Measurements from ENCODE around the gene MEIG1.
"Not testable (repeated sequence)": the region's sequence is repeated elsewhere in the genome, so short reads cannot be mapped to it uniquely, and the experiment has no call there.

The MEIG1 gene

GRCh38 chr10:14936584-14936983 lies 22.6 kb upstream of the MEIG1 start:
- H3K4me3 ChIP-seq (ENCODE audit: low read depth, low read length): no peak overlapping the region
- no peak overlapping the region for H3K9ac ChIP-seq (ENCODE audit: low read length)
- no peak overlapping the region for H3K27ac ChIP-seq (ENCODE audit: low read depth, low read length)
- peaks cover 25% of the 10 kb centered on the region for H3K36me3 ChIP-seq (ENCODE audit: control insufficient read depth, insufficient read depth, low read length)
- no peaks in the 10 kb centered on the region for H3K9me3 ChIP-seq (ENCODE audit: control insufficient read depth, insufficient read depth, low read depth, low read length)
- no peaks in the 10 kb centered on the region for H3K27me3 ChIP-seq (ENCODE audit: control insufficient read depth, insufficient read depth, low read length)
- H3K4me1 ChIP-seq (ENCODE audit: control insufficient read depth, insufficient read depth, low read length): no peaks in the 10 kb centered on the region

- peaks cover 13% of the 10 kb centered on the region for H3K36me3 ChIP-seq (ENCODE audit: control insufficient read depth, insufficient read depth, low read length)
- not testable (repeated sequence) for H3K9me3 ChIP-seq (ENCODE audit: control insufficient read depth, insufficient read depth, low read depth, low read length); H3K9ac ChIP-seq (ENCODE audit: low read length); H3K4me1 ChIP-seq (ENCODE audit: control insufficient read depth, insufficient read depth, low read length); H3K27ac ChIP-seq (ENCODE audit: low read depth, low read length); H3K4me3 ChIP-seq (ENCODE audit: low read depth, low read length); H3K27me3 ChIP-seq (ENCODE audit: control insufficient read depth, insufficient read depth, low read length)
These were observed 20.2 kb upstream of the MEIG1 start for GRCh38 chr10:14938971-14939370.

GRCh38 chr10:14942147-14942949 lies 16.8 kb upstream of the MEIG1 start:
- H3K36me3 ChIP-seq (ENCODE audit: control insufficient read depth, insufficient read depth, low read length): peaks cover 30% of the 10 kb centered on the region
- H3K9ac ChIP-seq (ENCODE audit: low read length); H3K27ac ChIP-seq (ENCODE audit: low read depth, low read length): not testable (repeated sequence)

GRCh38 chr10:14942950-14943338 lies 16.2 kb upstream of the MEIG1 start:
- H3K36me3 ChIP-seq (ENCODE audit: control insufficient read depth, insufficient read depth, low read length): peaks cover 32% of the 10 kb centered on the region
- not testable (repeated sequence) for H3K27ac ChIP-seq (ENCODE audit: low read depth, low read length); H3K4me1 ChIP-seq (ENCODE audit: control insufficient read depth, insufficient read depth, low read length); H3K9me3 ChIP-seq (ENCODE audit: control insufficient read depth, insufficient read depth, low read depth, low read length); H3K27me3 ChIP-seq (ENCODE audit: control insufficient read depth, insufficient read depth, low read length); H3K4me3 ChIP-seq (ENCODE audit: low read depth, low read length); H3K9ac ChIP-seq (ENCODE audit: low read length)

More at GRCh38 chr10:14942147-14942949, 16.8 kb upstream of the MEIG1 start:
- not testable (repeated sequence) for H3K4me3 ChIP-seq (ENCODE audit: low read depth, low read length); H3K27me3 ChIP-seq (ENCODE audit: control insufficient read depth, insufficient read depth, low read length); H3K4me1 ChIP-seq (ENCODE audit: control insufficient read depth, insufficient read depth, low read length); H3K9me3 ChIP-seq (ENCODE audit: control insufficient read depth, insufficient read depth, low read depth, low read length)

- Histone ChIP-seq H3K4me3 (ENCODE audit: low read depth, low read length) (no peak overlapping the region), H3K9ac (ENCODE audit: low read length) (no peak overlapping the region), H3K27ac (ENCODE audit: low read depth, low read length) (no peak overlapping the region), H3K27me3 (ENCODE audit: control insufficient read depth, insufficient read depth, low read length) (no peaks in the 10 kb centered on the region), H3K36me3 (ENCODE audit: control insufficient read depth, insufficient read depth, low read length) (peaks cover 32% of the 10 kb centered on the region), H3K4me1 (ENCODE audit: control insufficient read depth, insufficient read depth, low read length) (no peaks in the 10 kb centered on the region), H3K9me3 (ENCODE audit: control insufficient read depth, insufficient read depth, low read depth, low read length) (no peaks in the 10 kb centered on the region)
These were observed 14.1 kb upstream of the MEIG1 start for GRCh38 chr10:14945108-14945507.

GRCh38 chr10:14947268-14947667 lies 11.9 kb upstream of the MEIG1 start:
- Histone ChIP-seq H3K36me3 (ENCODE audit: control insufficient read depth, insufficient read depth, low read length) (peaks cover 27% of the 10 kb centered on the region), H3K27me3 (ENCODE audit: control insufficient read depth, insufficient read depth, low read length) (no peaks in the 10 kb centered on the region), H3K9ac (ENCODE audit: low read length) (no peak overlapping the region), H3K4me3 (ENCODE audit: low read depth, low read length) (no peak overlapping the region), H3K9me3 (ENCODE audit: control insufficient read depth, insufficient read depth, low read depth, low read length) (no peaks in the 10 kb centered on the region), H3K27ac (ENCODE audit: low read depth, low read length) (no peak overlapping the region), H3K4me1 (ENCODE audit: control insufficient read depth, insufficient read depth, low read length) (peaks cover 3% of the 10 kb centered on the region; the same call in 1 of the 2 replicates)

- H3K4me3 ChIP-seq (ENCODE audit: low read depth, low read length): no peak overlapping the region
- no peaks in the 10 kb centered on the region for H3K9me3 ChIP-seq (ENCODE audit: control insufficient read depth, insufficient read depth, low read depth, low read length)
- no peaks in the 10 kb centered on the region for H3K27me3 ChIP-seq (ENCODE audit: control insufficient read depth, insufficient read depth, low read length)
- H3K4me1 ChIP-seq (ENCODE audit: control insufficient read depth, insufficient read depth, low read length): peaks cover 13% of the 10 kb centered on the region
- no peak overlapping the region for H3K9ac ChIP-seq (ENCODE audit: low read length)
- H3K27ac ChIP-seq (ENCODE audit: low read depth, low read length): no peak overlapping the region
- H3K36me3 ChIP-seq (ENCODE audit: control insufficient read depth, insufficient read depth, low read length): peaks cover 20% of the 10 kb centered on the region
These were observed 9.9 kb upstream of the MEIG1 start for GRCh38 chr10:14949291-14949690.

- H3K4me3 ChIP-seq (ENCODE audit: low read depth, low read length): peak overlapping the region; percentile 88
- no peak overlapping the region for H3K27ac ChIP-seq (ENCODE audit: low read depth, low read length)
- peaks cover 13% of the 10 kb centered on the region for H3K4me1 ChIP-seq (ENCODE audit: control insufficient read depth, insufficient read depth, low read length)
- peak overlapping the region; percentile 61 for H3K9ac ChIP-seq (ENCODE audit: low read length)
- peaks cover 26% of the 10 kb centered on the region for H3K27me3 ChIP-seq (ENCODE audit: control insufficient read depth, insufficient read depth, low read length)
- no peaks in the 10 kb centered on the region for H3K9me3 ChIP-seq (ENCODE audit: control insufficient read depth, insufficient read depth, low read depth, low read length)
- H3K36me3 ChIP-seq (ENCODE audit: control insufficient read depth, insufficient read depth, low read length): no peaks in the 10 kb centered on the region
These were observed 6.3 kb upstream of the MEIG1 start for GRCh38 chr10:14952851-14953423.

- Histone ChIP-seq H3K4me3 (ENCODE audit: low read depth, low read length) (peak overlapping the region; percentile 88), H3K9me3 (ENCODE audit: control insufficient read depth, insufficient read depth, low read depth, low read length) (no peaks in the 10 kb centered on the region), H3K27me3 (ENCODE audit: control insufficient read depth, insufficient read depth, low read length) (peaks cover 27% of the 10 kb centered on the region), H3K9ac (ENCODE audit: low read length) (peak overlapping the region; percentile 61), H3K27ac (ENCODE audit: low read depth, low read length) (no peak overlapping the region), H3K36me3 (ENCODE audit: control insufficient read depth, insufficient read depth, low read length) (no peaks in the 10 kb centered on the region), H3K4me1 (ENCODE audit: control insufficient read depth, insufficient read depth, low read length) (peaks cover 13% of the 10 kb centered on the region)
These were observed 5.7 kb upstream of the MEIG1 start for GRCh38 chr10:14953424-14954000.

- H3K4me1 ChIP-seq (ENCODE audit: control insufficient read depth, insufficient read depth, low read length): peaks cover 13% of the 10 kb centered on the region
- peak within 1 kb of the TSS; percentile 88 for H3K4me3 ChIP-seq (ENCODE audit: low read depth, low read length)
These were observed 5.0 kb upstream of the MEIG1 start, which contains the start of gene DCLRE1C for GRCh38 chr10:14954001-14954770. Gene DCLRE1C, minus strand, starts transcription at chr10:14954096. Its CDS starts 86 bp downstream, at chr10:14954010.

More at GRCh38 chr10:14954001-14954770, 5.0 kb upstream of the MEIG1 start, which contains the start of gene DCLRE1C:
- Histone ChIP-seq H3K9me3 (ENCODE audit: control insufficient read depth, insufficient read depth, low read depth, low read length) (no peaks in the 10 kb centered on the region), H3K9ac (ENCODE audit: low read length) (peak within 1 kb of the TSS; percentile 61), H3K27me3 (ENCODE audit: control insufficient read depth, insufficient read depth, low read length) (peaks cover 27% of the 10 kb centered on the region), H3K36me3 (ENCODE audit: control insufficient read depth, insufficient read depth, low read length) (no peaks in the 10 kb centered on the region), H3K27ac (ENCODE audit: low read depth, low read length) (no peak within 1 kb of the TSS)
